Kidney (tissue), 14 donors: ENCODE measurements around the gene AUTS2. TPM values are rescaled to one million over a fixed set of nuclear protein-coding genes. Genes with fewer than 3 reads are reported as not detected.

Source experiments
- DNase-seq, 5 donors: peaks; one replicate each; pipeline ENCODE4 v3.0.0-alpha.2; 2013 to 2020
- FAIRE-seq: peaks from 2 replicates; lab custom pipeline; 2012; peaks lifted over from hg19 to GRCh38; lab: Jason Lieb, UNC
- H3K27ac ChIP-seq, 2 donors: one replicate each; pipeline ENCODE4 v1.7.0; 2013; ENCODE audit warnings: low read depth in 2 of 2, low read length in 2 of 2, inconsistent platforms in 1 of 2
- H3K27me3 ChIP-seq: one replicate; pipeline ENCODE4 v1.7.1; 2013; ENCODE audit warnings: low read length, inconsistent platforms; ENCODE audit not compliant: control insufficient read depth, insufficient read depth
- H3K36me3 ChIP-seq, 3 donors: one replicate each; pipeline versions ENCODE4 v1.7.0 to v1.7.1; 2013; ENCODE audit warnings: low read length in 3 of 3, control low read depth in 1 of 3, inconsistent platforms in 1 of 3; ENCODE audit not compliant: insufficient read depth in 3 of 3, control insufficient read depth in 2 of 3
- H3K4me1 ChIP-seq, 3 donors: one replicate each; pipeline versions ENCODE4 v1.7.0 to v1.7.1; 2013; ENCODE audit warnings: low read length in 3 of 3, inconsistent platforms in 1 of 3, low read depth in 1 of 3; ENCODE audit not compliant: control insufficient read depth in 2 of 3, insufficient read depth in 2 of 3
- H3K4me3 ChIP-seq, 3 donors: one replicate each; pipeline versions ENCODE4 v1.7.0 to v1.8.1; 2013; ENCODE audit warnings: low read length in 3 of 3, control low read depth in 1 of 3, inconsistent platforms in 1 of 3
- H3K9ac ChIP-seq, 3 donors: one replicate each; pipeline versions ENCODE4 v1.7.0 to v1.7.1; 2013; ENCODE audit warnings: low read length in 3 of 3, control low read depth in 1 of 3, inconsistent platforms in 1 of 3
- H3K9me3 ChIP-seq, 3 donors: one replicate each; pipeline versions ENCODE4 v1.7.0 to v1.7.1; 2013; ENCODE audit warnings: low read length in 3 of 3, control low read depth in 1 of 3, inconsistent platforms in 1 of 3; ENCODE audit not compliant: control insufficient read depth in 2 of 3, insufficient read depth in 1 of 3
- CTCF ChIP-seq: IDR thresholded peaks from 3 replicates; pipeline ENCODE4 v1.5.1; 2012; ENCODE audit warnings: mild to moderate bottlenecking, moderate library complexity, borderline replicate concordance; ENCODE audit not compliant: insufficient read depth; ENCODE audit errors: extremely low read depth
- intact Hi-C: fragments of 100-400 bp; cut with DNase I; formaldehyde crosslinking; loops from one replicate; pipeline ENCODE4 v1.11.1; 2022
- polyA plus RNA-seq: library from polyadenylated mRNA; stranded (reverse); fragments of 350-450 nt; fragmentation: Illumina TruSeq; extraction: RNeasy Lipid Tissue Mini Kit (QIAGEN cat#74804); gene quantifications from one replicate; pipeline ENCODE4 v1.2.3, GENCODE V29; 2014; ENCODE audit warnings: low read depth, low replicate concordance; ENCODE audit not compliant: insufficient read depth
- total RNA-seq: library from RNA; stranded (reverse); fragmentation: NEBNext Ultra II Directional; extraction: Animal tissue kit (Norgen Biotek cat#: 25700); gene quantifications from one replicate; pipeline ENCODE4 v1.2.1, GENCODE V29; 2021
- donor health status: control.
- donor health status: control.
- donor health status: control.
- donor health status: control.
- donor health status: control.
- donor health status: DM: yes; HTN: yes; CAD: no.
- donor health status: Normal renal cell carcinoma (clear cell type).

AUTS2 gene
- total and polyA plus RNA-seq, 2 donors from 2014 or later, result 5.2 to 33.8 TPM

GRCh38 chr7:70539617-70540016, 941.3 kb downstream of the AUTS2 start:
- DNase-seq, result no peak
- Histone ChIP-seq H3K27ac (no peak overlapping the region), H3K27me3 (no peaks in the 10 kb centered on the region), H3K9ac (no peak overlapping the region), H3K4me1 (peaks cover 0 to 4% (median 0%) of the 10 kb centered on the region in 3 donors), H3K4me3 (no peak overlapping the region), H3K9me3 (no peaks in the 10 kb centered on the region), H3K36me3 (no peaks in the 10 kb centered on the region)
- FAIRE-seq, result no peak
- no peak for TF ChIP-seq CTCF
- intact Hi-C loops, result no loop called here

DNA sequence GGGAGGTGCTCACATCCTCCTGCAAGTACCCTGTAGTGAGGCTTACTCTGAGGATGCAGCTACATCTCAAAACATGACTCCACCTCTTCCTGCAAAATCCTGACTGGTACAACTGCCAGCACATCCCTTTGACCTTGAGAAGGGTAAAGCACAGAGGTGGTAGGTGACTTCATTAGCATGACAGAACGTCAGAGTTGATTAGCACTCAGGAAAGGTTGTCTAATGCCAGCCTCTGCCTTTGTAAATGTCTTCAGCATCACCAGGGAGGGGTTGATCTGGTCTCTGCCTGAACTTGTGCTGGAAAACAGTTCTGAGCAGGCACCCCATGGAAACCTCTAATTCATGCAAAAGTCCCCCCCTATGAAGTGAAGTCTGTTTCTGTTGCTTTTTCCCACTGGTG, 942.4 kb downstream of the AUTS2 start:
- Histone ChIP-seq H3K9me3 (no peaks in the 10 kb centered on the region), H3K4me1 (peaks cover 0 to 4% (median 0%) of the 10 kb centered on the region in 3 donors), H3K27me3 (no peaks in the 10 kb centered on the region), H3K9ac (no peak overlapping the region), H3K4me3 (no peak overlapping the region), H3K36me3 (no peaks in the 10 kb centered on the region), H3K27ac (no peak overlapping the region)
- no peak for DNase-seq
- intact Hi-C loops, result no loop called here
- no peak for TF ChIP-seq CTCF
- no peak for FAIRE-seq

- Histone ChIP-seq H3K4me1 (peaks cover 0 to 4% (median 0%) of the 10 kb centered on the region in 3 donors), H3K36me3 (no peaks in the 10 kb centered on the region), H3K9ac (no peak overlapping the region), H3K27me3 (no peaks in the 10 kb centered on the region), H3K9me3 (no peaks in the 10 kb centered on the region), H3K4me3 (no peak overlapping the region), H3K27ac (no peak overlapping the region)
- intact Hi-C loops, result no loop called here
- DNase-seq (peak in 1 of 5 donors; percentile 22), FAIRE-seq (no peak)
- no peak for TF ChIP-seq CTCF
Measured at GRCh38 chr7:70542750-70543376, 944.6 kb downstream of the AUTS2 start.

DNA sequence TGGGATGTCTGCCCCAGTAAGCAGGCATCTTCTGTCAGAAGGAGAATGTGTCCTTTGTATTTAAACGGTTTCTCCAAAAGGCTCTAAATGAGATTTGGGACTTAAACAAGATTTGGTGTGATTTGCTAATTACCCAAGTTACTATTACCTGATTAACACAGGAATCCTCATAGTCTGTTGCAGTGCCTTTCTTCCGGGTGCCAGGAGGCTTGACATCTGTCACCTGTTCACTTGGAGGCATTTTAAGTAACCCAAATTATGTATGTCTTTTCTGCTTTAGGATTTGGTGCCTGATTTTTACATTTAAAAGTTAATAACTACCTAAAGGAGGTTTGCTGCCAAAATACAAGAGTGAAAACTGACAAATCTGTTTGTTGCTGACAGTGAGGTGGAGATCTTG, 945.7 kb downstream of the AUTS2 start:
- TF ChIP-seq CTCF, result no peak
- FAIRE-seq (no peak), DNase-seq (no peak)
- Histone ChIP-seq H3K4me1 (peaks cover 0 to 4% (median 0%) of the 10 kb centered on the region in 3 donors), H3K27me3 (no peaks in the 10 kb centered on the region), H3K27ac (no peak overlapping the region), H3K36me3 (no peaks in the 10 kb centered on the region), H3K9me3 (no peaks in the 10 kb centered on the region), H3K9ac (no peak overlapping the region), H3K4me3 (no peak overlapping the region)
- intact Hi-C loops, result no loop called here
